DMS53 (cell line): ENCODE results near the gene EXOC3L1.

ENCODE experiments used
- DNase-seq: peaks from one replicate; lab custom pipeline; 2025; lab: John Stamatoyannopoulos, UW

The EXOC3L1 gene

DNA sequence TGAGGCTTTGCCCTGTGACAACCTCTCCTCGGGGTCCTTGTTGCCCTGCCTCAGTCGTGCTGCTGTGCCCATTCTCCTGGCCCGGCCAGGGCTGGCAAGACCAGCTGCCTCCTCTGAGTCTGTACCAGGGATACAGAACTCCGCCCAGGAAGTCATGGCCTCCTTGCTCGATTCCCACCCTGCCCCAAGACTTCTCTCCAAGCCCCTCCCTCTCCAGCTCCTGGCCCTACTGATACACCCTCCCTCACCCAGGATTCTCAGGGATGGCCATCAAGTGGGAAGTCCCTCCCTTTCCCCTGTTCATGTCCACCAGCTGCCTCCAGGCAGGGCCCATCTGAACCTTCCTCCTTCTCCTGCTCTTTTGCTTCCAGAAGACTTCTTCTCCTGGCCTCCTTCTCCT, 25.8 kb upstream of the EXOC3L1 start:
- no peak for DNase-seq

GRCh38 chr16:67213197-67214019, 23.5 kb upstream of the EXOC3L1 start:
- DNase-seq, result no peak

DNA sequence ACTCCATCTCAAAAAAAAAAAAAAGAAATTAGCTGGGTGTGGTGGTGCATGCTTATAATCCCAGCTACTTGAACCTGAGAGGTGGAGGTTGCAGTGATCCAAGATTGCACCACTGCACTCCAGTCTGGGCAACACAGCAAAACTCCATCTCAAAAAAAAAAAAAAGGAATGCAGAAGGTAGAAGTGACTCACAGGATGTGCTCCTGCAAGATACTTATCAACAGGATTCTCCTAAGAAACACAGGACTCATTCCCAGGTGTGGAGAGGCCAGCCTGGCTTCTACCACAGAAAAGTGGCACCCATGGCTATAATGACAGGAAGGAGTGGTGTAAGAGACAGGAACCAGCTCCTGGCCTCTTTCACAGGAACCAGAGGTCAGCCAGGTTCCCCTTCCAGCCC, 22.8 kb upstream of the EXOC3L1 start:
- DNase-seq, result no peak

GRCh38 chr16:67211674-67212073, 21.7 kb upstream of the EXOC3L1 start:
- no peak for DNase-seq

- DNase-seq, result no peak
These were observed 20.4 kb upstream of the EXOC3L1 start for GRCh38 chr16:67210069-67210937.

DNA sequence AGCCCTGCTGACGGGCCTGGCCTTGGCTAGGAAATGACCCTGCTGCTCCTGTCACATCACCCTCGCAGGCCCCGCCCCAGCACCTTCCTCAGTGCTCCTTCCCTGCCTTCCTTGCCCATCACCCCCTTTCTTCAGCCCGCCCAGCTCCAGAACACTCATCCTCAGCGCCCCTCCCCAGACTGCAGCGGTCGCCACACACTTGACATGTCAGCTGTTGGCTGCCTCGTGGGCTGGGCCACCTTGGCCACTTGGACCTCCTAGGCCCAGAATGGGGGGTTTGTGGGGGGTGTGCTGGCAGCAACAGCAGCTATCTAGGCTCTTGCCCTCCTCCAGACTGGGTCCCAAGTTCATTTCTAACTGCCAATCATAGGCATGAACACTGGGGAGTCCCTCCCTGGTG, 19.6 kb upstream of the EXOC3L1 start:
- no peak for DNase-seq

DNA sequence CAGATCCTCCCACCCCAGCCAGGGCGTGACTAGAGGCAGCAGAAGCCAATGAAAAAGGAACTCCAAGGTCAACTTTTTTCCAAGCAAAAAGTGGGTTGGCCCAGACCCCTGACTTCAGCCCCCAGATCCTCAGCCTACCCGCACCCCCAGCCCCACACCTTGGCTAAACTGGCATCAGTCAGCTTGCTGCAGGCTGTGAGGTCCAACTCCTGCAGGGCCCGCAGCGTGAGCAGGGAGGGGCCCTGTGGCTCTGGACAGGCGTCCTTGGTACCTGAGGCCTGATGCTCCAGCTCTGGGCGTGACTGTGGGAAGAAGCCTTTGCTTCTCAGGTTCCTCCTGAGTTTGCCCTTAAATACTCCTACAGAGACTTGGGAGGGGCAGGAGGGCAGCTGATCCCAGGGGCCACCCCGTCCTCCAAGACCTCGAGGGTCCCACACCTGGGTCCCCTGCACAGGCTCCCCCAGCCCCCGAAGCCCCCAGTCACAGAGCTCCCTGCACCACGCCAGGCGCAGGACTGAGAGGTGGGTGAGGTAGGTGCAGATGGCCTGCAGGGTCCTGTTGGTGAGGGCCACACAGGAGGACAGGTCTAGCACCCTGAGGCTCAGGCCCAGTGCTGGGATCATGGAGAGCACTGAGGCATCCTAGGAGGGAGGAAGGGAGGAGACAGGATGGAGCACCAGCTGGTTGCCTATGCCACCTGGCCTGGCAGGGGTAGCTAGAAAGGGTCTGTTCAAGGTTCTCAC, 18.4 kb upstream of the EXOC3L1 start:
- DNase-seq, result no peak

GRCh38 chr16:67207249-67208091, 17.5 kb upstream of the EXOC3L1 start:
- DNase-seq, result peak; percentile 43

- no peak for DNase-seq
These were observed 16.9 kb upstream of the EXOC3L1 start for GRCh38 chr16:67206838-67207248.

DNA sequence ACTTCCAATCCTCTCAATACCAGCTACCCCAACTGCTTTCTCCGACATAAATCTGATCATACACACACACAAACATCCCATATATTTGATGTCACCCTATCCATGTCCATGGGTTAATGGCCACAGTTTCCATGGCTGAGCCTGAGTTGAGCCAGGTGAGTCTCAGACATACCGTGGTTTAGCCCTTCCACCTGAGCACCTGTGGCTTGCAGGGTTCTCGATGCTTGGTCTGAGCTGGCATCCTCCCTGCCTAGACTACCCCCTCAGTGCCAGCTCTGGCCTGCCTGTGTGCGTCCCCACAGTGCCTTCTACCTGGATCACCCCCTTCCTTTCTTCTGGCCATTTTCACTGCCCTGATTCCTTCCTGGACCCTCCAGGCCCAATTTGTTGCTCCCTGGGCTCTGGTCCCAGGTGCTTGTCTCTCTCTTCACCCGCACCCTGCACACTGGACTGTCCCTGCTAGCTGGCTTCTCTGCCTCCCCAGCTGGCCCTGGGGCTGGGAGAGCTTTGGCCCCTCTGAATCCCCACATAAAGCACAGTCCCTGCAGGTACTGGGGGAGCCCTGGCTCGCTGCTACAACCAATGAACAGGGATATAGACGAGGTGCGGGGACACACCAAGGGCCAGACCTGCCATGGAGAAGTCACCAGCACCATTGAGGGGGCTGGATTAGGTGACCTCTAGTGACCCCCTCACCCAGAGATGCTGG, 16.3 kb upstream of the EXOC3L1 start:
- no peak for DNase-seq

- no peak for DNase-seq
These were observed 14.1 kb upstream of the EXOC3L1 start for GRCh38 chr16:67204076-67204475.

- DNase-seq, result no peak
These were observed 13.1 kb upstream of the EXOC3L1 start for GRCh38 chr16:67202956-67203493.

DNA sequence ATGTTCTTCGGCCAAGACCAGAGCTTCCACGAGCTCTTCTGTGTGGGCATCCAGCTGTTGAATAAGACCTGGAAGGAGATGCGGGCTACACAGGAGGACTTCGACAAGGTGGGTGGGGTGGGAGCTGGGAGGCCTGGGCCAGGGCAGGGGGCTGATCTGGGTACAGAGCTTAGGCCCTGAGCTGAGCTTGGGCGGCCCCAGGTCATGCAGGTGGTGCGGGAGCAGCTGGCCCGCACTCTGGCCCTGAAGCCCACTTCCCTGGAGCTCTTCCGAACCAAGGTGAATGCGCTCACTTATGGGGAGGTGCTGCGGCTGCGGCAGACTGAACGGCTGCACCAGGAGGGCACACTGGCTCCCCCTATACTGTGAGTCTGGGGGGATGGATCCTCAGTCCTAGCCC, 12.5 kb upstream of the EXOC3L1 start:
- DNase-seq, result no peak

DNA sequence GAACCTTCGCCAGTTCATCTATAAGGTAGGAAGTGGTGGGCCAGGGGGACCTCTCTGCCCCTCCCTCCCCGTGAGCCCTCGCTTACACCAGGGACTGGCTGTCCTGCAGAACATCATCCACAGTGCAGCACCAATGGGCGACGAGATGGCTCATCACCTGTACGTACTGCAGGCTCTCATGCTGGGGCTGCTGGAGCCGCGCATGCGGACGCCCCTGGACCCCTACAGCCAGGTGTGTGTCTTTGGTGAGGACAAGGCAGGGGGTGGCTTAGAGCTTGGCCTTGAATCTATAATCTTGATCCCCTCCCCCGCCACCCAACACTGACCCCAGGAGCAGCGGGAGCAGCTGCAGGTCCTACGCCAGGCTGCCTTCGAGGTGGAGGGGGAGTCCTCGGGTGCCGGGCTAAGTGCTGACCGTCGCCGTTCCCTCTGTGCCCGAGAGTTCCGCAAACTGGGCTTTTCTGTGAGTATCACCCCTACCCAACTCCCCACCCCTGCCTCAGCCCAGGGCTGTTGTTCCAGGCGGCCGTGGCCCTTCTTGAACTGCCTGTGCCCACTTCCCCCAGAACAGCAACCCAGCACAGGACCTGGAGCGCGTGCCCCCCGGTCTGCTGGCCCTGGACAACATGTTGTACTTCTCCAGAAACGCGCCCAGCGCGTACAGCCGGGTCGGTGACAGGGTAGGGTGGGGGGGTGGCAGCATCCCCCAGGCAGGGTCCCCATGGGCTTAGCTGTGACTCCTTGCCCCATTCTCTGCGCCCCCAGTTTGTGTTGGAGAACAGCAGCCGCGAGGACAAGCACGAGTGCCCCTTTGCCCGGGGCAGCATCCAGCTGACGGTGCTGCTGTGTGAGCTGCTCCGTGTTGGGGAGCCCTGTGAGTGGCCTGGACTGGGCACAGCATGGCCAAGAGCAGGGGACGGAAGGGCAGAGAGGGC, 11.7 kb upstream of the EXOC3L1 start:
- no peak for DNase-seq

- DNase-seq, result no peak
These were observed 10.6 kb upstream of the EXOC3L1 start for GRCh38 chr16:67200491-67200890.

DNA sequence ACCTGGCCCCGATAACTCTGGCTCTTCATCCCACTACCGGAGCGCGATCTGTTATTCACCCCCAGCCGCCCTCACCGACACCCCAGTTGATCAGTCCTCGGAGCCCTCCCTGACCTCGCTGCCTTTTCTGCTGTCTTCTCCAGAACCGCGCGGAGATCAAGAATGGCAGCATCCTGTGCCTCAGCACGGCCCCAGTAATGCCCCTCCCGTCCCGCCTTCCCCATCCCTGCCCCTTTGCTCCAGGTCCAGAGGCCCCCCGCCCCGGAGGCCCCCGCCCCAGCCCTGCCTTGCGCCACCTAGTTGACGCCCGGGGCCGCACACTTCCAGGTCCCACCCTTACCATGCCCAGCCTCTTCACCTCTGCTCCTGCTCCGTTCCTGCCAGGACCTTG, 9.9 kb upstream of the EXOC3L1 start:
- peak; percentile 55 for DNase-seq

DNA sequence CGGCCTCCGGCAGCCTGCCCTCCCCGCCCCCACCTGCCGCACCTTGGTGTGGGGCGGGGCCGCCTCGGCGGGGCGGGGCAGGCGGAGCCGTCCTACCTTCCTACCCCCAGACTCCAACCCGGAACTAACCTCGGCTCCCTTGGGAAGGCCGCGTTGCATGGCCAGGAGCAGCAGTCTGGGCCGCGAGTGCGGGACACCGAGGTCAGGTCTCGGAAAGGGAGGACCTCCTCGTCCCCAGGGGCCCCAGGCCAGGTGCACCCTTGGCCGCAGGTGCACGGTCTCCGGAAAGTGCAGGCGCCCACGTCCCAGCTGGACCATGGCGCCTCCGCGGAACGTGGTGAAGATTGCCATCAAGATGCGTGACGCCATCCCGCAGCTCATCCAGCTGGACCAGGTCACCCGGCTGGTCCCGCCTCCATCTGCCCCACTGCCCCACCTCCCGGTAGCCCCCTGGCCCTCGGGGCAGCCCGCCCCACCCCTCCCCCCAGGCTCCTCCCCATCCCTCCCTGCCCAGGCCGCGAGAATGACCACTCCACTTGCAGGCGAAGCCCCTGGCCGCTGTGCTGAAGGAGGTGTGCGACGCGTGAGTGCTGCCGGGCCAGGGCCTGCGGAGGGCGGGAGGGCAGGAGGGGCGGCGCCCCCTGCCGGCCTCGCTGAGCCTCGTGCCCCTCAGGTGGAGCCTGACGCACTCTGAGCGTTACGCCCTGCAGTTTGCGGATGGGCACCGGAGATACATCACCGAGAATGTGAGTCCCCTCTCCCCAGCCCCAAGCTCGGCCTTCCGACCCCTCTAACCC, 9.3 kb upstream of the EXOC3L1 start, which contains the start of gene ELMO3:
ELMO3 (plus strand) TSS at position 121 of the 797 bp plus-strand sequence; CDS start at position 317, 196 bp downstream.
- peak; percentile 91 for DNase-seq

- DNase-seq, result peak; percentile 79
These were observed 8.3 kb upstream of the EXOC3L1 start for GRCh38 chr16:67198238-67198734.
